AG04450 (cell line): ENCODE measurements around the gene ANTKMT. TPM values are rescaled to one million over a fixed set of nuclear protein-coding genes. Genes with fewer than 3 reads are reported as not detected.
"Not testable (repeated sequence)": the region's sequence is repeated elsewhere in the genome, so short reads cannot be mapped to it uniquely, and the experiment has no call there.

Source experiments
- CTCF ChIA-PET: fragments of 300-600, 350-600 bp; formaldehyde crosslinking; extraction: SDS; loops from one replicate; lab custom pipeline; 2022; ENCODE audit warnings: antibody characterized with exemption, inconsistent platforms; lab: Charles Lee
- POLR2A ChIA-PET: fragments of 350-600 bp; formaldehyde crosslinking; extraction: SDS; loops from one replicate; lab custom pipeline; 2021; ENCODE audit warnings: antibody characterized with exemption, inconsistent platforms; lab: Yijun Ruan, JAX
- DNase-seq: peaks from one replicate; pipeline ENCODE4 v3.0.0-alpha.2; 2011; ENCODE audit warnings: low read depth, low spot score
- H3K27ac ChIP-seq: one replicate; pipeline ENCODE4 v1.5.1; 2012; ENCODE audit warnings: low read depth, low read length, control low read depth
- H3K27me3 ChIP-seq: one replicate; pipeline ENCODE4 v1.6.0; 2012; ENCODE audit warnings: low read length; ENCODE audit not compliant: control insufficient read depth, insufficient read depth
- H3K4me3 ChIP-seq: 2 replicates; pipeline ENCODE4 v1.5.1; 2011; ENCODE audit warnings: mild to moderate bottlenecking, low read depth, low read length, control low read depth
- H3K9me3 ChIP-seq: 2 replicates; pipeline ENCODE4 v1.5.1; 2012; ENCODE audit warnings: low read length; ENCODE audit not compliant: control insufficient read depth, insufficient read depth
- polyA plus RNA-seq: library from polyadenylated mRNA; depleted of rRNA; stranded (reverse); fragments of >200 nt; gene quantifications from 2 replicates; pipeline ENCODE4 v1.2.3, GENCODE V29; 2011
- TF ChIP-seq, protein P1 (sequence below): IDR thresholded peaks from 2 replicates; pipeline ENCODE4 v1.5.1; 2011; ENCODE audit warnings: low read depth, low read length, control low read depth, inconsistent platforms

ANTKMT gene
- polyA plus RNA-seq, 1 experiment = 5.3 TPM

DNA sequence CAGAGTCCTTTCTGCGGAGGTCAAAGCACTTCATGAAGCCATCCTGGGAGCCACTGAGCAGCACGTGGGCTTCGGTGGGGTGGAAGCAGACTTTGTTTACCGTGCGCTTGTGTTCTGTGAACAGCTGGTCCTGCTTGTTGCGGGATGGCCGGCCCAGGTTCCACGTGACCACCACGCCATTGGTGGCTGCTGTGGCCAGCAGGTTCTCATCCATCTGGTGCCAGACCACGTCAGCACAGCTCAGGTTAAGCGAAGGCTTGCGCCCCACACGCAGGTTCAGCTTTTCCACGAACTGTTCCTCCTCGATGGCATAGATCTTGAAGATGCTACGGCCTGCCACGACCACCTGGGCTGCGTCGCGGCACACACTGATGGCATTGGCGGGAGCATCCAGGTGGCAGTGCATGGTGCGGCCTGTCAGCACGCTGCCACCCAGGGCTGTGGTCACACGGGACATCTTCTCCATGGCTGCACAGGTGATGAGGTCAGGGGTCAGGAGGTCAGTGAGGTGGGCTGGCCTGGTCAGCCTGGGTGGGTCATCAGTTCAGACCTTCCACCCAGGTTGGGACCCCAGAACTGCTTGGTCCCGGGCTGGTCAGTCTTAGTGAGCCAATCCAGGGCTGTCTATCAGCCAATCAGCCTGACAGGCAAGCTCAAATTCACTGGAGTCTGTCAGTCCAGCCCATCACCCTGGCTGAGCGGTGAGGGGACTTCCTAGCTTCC is 31.6 kb upstream of the ANTKMT start:
- no peak for DNase-seq
- POLR2A ChIA-PET = interaction anchor here (0.6 to 1.7 kb wide), 3 partner anchors 9 to 31 kb away, joined by 3 to 10 read pairs (median 4); partner anchors contain the start of gene STUB1
- TF ChIP-seq, protein P1, sequence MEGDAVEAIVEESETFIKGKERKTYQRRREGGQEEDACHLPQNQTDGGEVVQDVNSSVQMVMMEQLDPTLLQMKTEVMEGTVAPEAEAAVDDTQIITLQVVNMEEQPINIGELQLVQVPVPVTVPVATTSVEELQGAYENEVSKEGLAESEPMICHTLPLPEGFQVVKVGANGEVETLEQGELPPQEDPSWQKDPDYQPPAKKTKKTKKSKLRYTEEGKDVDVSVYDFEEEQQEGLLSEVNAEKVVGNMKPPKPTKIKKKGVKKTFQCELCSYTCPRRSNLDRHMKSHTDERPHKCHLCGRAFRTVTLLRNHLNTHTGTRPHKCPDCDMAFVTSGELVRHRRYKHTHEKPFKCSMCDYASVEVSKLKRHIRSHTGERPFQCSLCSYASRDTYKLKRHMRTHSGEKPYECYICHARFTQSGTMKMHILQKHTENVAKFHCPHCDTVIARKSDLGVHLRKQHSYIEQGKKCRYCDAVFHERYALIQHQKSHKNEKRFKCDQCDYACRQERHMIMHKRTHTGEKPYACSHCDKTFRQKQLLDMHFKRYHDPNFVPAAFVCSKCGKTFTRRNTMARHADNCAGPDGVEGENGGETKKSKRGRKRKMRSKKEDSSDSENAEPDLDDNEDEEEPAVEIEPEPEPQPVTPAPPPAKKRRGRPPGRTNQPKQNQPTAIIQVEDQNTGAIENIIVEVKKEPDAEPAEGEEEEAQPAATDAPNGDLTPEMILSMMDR = no peak
- peak overlapping the region; percentile 77 for H3K4me3 ChIP-seq
- H3K27me3 ChIP-seq = peaks cover 20% of the 10 kb centered on the region
- H3K27ac ChIP-seq = peak overlapping the region; percentile 11
- CTCF ChIA-PET = interaction anchor here (0.9 to 1.2 kb wide), 2 partner anchors 23 to 27 kb away, joined by 3 read pairs; no protein-coding TSS in a partner anchor
- peaks cover 12% of the 10 kb centered on the region; the same call in 1 of the 2 replicates for H3K9me3 ChIP-seq

GRCh38 chr16:691242-691641 is 29.7 kb upstream of the ANTKMT start:
- H3K27ac ChIP-seq, H3K9me3 ChIP-seq, CTCF ChIA-PET, DNase-seq, H3K4me3 ChIP-seq: not testable (repeated sequence)
- POLR2A ChIA-PET = interaction anchor here (0.8 kb wide), 1 partner anchor 33 kb away, joined by 5 read pairs; no protein-coding TSS in a partner anchor
- H3K27me3 ChIP-seq = peaks cover 36% of the 10 kb centered on the region

GRCh38 chr16:692356-693108 is 28.4 kb upstream of the ANTKMT start:
- Histone ChIP-seq H3K4me3 (no peak overlapping the region), H3K27me3 (peaks cover 36% of the 10 kb centered on the region), H3K27ac (no peak overlapping the region), H3K9me3 (peaks cover 3% of the 10 kb centered on the region; the same call in 1 of the 2 replicates)
- ChIA-PET CTCF (interaction anchor here (0.6 kb wide), 1 partner anchor 24 kb away, joined by 3 read pairs; the partner anchor contains the start of gene RHOT2), POLR2A (no interaction called here)
- TF ChIP-seq, protein P1 = no peak
- no peak for DNase-seq

- Histone ChIP-seq H3K4me3 (no peak overlapping the region), H3K9me3 (peaks cover 3% of the 10 kb centered on the region; the same call in 1 of the 2 replicates), H3K27me3 (peaks cover 36% of the 10 kb centered on the region), H3K27ac (no peak overlapping the region)
- ChIA-PET CTCF (no interaction called here), POLR2A (no interaction called here)
- TF ChIP-seq, protein P1 = no peak
- DNase-seq = no peak
Measured at GRCh38 chr16:693364-693763, 27.6 kb upstream of the ANTKMT start.

- POLR2A ChIA-PET = no interaction called here
- CTCF ChIA-PET = no interaction called here
- peaks cover 3% of the 10 kb centered on the region; the same call in 1 of the 2 replicates for H3K9me3 ChIP-seq
- TF ChIP-seq, protein P1 = no peak
- H3K27me3 ChIP-seq = peaks cover 36% of the 10 kb centered on the region
- H3K27ac ChIP-seq = no peak overlapping the region
- no peak for DNase-seq
- no peak overlapping the region for H3K4me3 ChIP-seq
Measured at GRCh38 chr16:693766-694165, 27.2 kb upstream of the ANTKMT start.
